Fibroblast of villous mesenchyme (primary cell): ENCODE results near the gene WHRN. TPM values are rescaled to one million over a fixed set of nuclear protein-coding genes. Genes with fewer than 3 reads are reported as not detected.

ENCODE experiments used
- DNase-seq: peaks from one replicate; pipeline ENCODE4 v3.0.0-alpha.2; 2010; ENCODE audit warnings: low read depth
- H3K4me3 ChIP-seq: 2 replicates; pipeline ENCODE4 v1.5.1; 2011; ENCODE audit warnings: low read depth, mild to moderate bottlenecking, low read length
- total RNA-seq: library from RNA; depleted of rRNA; stranded (reverse); fragments of >200 nt; gene quantifications from 2 replicates; pipeline ENCODE4 v1.2.3, GENCODE V29; 2012
- TF ChIP-seq, protein P1 (sequence below): IDR thresholded peaks from 2 replicates; pipeline ENCODE4 v1.5.1; 2012; ENCODE audit warnings: low read depth, mild to moderate bottlenecking, low read length; ENCODE audit not compliant: insufficient read depth

WHRN gene
- total RNA-seq, 1 donor, result 1.3 TPM

DNA sequence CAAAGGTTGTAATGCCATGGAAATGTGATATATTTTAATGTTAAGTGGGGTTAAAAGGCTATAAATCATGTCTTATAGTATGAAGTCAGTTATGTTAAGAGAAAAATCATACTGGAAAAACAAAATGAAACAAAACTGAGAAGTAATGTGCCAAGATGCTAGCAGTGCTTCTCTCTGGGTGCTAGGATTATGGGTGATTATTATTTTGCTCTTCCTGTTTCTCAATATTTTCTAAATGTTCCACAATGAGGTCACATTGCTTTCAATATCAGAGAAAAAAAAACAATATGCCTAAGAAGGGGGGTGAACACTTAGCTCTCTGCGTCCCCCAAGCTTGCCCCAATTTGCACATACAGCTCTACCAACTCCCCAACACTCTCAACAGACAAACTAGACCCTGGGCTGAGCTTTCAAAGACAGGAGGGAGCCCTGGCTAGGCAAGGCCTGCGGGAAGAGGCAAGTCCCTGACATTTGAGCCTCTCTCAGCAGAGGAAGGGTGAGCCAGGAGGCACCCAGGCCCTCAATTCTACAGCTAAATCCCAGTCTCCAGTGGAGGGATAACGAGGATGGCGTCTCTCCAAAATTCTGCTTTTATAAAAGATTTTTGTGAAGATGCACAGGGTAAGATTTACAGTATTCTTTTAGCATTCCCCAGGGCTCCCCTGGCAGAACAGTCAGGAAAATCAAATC is 24.4 kb downstream of the WHRN start:
- TF ChIP-seq, protein P1, sequence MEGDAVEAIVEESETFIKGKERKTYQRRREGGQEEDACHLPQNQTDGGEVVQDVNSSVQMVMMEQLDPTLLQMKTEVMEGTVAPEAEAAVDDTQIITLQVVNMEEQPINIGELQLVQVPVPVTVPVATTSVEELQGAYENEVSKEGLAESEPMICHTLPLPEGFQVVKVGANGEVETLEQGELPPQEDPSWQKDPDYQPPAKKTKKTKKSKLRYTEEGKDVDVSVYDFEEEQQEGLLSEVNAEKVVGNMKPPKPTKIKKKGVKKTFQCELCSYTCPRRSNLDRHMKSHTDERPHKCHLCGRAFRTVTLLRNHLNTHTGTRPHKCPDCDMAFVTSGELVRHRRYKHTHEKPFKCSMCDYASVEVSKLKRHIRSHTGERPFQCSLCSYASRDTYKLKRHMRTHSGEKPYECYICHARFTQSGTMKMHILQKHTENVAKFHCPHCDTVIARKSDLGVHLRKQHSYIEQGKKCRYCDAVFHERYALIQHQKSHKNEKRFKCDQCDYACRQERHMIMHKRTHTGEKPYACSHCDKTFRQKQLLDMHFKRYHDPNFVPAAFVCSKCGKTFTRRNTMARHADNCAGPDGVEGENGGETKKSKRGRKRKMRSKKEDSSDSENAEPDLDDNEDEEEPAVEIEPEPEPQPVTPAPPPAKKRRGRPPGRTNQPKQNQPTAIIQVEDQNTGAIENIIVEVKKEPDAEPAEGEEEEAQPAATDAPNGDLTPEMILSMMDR, result no peak
- no peak overlapping the region for H3K4me3 ChIP-seq
- DNase-seq, result no peak

DNA sequence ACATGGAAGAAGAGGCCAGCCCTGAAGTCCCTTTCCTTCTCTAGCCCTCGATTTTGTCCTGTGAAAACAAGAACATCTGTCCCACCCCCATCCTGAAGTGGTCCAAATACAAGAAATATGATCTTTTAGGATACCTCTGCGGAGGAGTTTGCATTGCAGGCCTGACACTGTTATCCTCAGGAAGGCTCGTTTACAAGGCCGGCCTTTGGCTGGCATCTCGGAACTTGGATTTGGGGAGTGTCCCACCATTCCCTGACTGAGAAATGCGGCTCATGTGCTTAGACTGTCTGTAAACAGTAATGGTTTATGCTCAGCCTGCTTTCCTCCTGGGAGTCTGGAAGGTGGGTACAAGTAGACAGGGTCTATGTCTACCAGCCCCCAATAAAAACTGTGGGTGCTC is 26.4 kb downstream of the WHRN start:
- TF ChIP-seq, protein P1, result no peak
- H3K4me3 ChIP-seq, result no peak overlapping the region
- DNase-seq, result no peak

DNA sequence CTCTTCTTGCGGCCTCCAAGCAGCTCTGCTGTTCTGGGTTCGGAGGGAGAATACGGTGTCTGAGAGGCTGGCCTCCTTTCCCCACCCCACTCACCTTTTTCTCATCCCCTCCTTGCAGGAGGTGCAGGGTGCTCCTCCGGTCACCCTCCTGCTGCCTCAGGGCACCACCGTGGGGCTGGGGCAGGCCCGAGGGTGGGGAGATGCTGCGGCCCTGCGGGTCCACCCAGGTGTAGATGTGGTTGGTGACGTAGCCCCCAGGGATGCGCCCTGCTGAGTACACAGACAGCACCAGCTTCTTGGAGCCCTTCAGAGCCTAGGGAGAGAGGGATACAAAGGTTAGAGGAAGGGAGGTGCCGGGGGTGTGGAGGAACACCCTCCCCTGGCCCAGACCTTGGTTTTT is 26.8 kb downstream of the WHRN start:
- no peak overlapping the region for H3K4me3 ChIP-seq
- no peak for DNase-seq
- TF ChIP-seq, protein P1, result no peak

DNA sequence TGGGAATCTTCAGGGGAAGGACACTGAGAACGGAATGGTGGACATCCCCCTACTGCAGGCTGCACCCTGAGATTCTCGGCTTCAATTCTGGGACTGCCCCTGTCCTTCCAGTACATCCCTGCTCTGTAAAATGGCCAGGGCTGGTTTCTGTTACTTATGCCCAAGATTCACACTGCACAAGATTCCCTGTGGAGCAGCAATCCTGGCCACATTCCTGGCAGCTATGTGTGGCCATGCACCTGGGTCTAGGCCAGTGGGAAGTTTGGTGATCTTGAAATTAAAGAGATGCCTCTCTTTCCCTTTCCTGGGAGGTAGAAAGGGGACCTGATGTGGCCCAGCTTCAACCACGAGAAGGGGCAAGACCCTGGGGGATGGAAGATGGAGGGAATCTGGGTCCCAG is 27.6 kb downstream of the WHRN start:
- TF ChIP-seq, protein P1, result no peak
- no peak for DNase-seq
- no peak overlapping the region for H3K4me3 ChIP-seq

DNA sequence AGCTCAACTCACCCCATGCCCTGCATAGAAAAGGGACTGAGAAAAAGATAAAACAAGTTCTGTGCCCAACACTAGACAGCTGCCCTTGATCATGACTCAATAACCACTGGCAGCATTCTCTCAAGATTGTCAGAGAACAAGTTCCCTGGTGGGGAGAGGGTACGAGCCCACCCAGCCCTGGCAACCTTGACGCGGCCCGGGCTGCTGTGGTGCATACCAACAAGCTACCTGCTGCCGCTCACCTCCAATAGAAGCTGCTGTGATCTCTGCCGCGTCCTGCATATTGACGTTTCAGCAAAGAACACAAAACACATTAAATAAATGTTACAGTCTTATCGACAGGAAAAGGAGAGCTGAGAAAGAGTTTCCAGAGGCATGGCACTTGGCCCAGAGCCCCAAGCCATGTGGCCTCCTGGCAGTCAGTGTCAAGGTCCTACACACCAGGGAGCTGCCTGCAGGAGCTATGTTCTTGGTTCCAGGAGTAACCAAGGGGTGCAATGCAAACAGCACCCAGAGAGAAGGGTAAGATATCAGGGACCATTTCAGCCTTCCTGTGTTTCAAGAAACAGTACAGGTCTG is 28.3 kb downstream of the WHRN start:
- TF ChIP-seq, protein P1, result no peak
- DNase-seq, result no peak
- no peak overlapping the region for H3K4me3 ChIP-seq

DNA sequence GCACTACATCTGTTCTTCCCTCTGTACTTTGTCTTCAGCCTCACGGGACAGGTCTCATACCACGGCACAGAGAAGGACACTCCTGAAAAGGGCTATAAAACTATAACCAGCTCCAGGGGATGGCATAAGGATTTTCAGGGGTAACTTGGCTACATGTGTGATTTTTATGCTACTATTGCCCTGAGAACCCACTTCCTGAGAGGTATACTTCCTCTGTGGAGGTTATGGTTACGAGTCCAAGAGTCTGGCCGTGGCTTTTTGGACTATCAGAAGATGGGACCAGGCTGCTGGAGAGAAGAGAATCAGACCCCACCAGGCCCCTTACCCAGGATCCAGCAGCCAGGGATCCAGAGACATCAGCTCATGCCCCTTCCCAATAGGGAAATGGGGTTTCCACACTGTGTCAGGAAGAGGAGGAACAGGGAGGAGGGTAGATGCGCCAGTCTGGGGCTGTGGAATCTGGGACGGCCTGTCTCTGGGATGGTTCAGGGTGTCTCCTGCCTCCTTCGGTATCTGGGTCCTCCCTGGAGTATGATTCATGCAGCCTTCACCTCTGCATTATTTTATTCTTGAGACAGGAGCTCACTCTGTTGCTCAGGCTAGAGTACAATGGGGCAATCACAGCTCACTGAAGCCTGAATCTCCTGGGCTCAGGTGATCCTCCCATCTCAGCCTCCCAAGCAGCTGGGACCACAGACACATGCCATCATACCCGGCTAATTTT is 29.7 kb downstream of the WHRN start:
- no peak for DNase-seq
- TF ChIP-seq, protein P1, result no peak

More for the DNA sequence above, 29.7 kb downstream of the WHRN start:
- no peak overlapping the region for H3K4me3 ChIP-seq
